Measurements from ENCODE around the gene ELP4.

GRCh38 chr11:31610544-31610943 is 101.0 kb downstream of the ELP4 start:
- no peak for TF ChIP-seq CTCF (IDR thresholded peaks at IDR 0.05 in 2 of 3, conservative IDR thresholded peaks at IDR 0.05 in 1 of 3; ENCODE audit: borderline replicate concordance in 1 of 3, insufficient read depth in 1 of 3, low read depth in 2 of 3, low read length in 2 of 3)
- no peak for TF ChIP-seq POLR2AphosphoS5 (IDR thresholded peaks at IDR 0.05; ENCODE audit: low read depth, low read length)

Data from HCT116 (cell line).